GM10847 (cell line): Measurements from ENCODE around the gene IL12RB1.

Source experiments
- POLR2A ChIP-seq: IDR thresholded peaks from 2 replicates; pipeline ENCODE4 v1.6.1; 2011; ENCODE audit not compliant: insufficient read length; ENCODE audit errors: extremely low read depth

The IL12RB1 gene

DNA sequence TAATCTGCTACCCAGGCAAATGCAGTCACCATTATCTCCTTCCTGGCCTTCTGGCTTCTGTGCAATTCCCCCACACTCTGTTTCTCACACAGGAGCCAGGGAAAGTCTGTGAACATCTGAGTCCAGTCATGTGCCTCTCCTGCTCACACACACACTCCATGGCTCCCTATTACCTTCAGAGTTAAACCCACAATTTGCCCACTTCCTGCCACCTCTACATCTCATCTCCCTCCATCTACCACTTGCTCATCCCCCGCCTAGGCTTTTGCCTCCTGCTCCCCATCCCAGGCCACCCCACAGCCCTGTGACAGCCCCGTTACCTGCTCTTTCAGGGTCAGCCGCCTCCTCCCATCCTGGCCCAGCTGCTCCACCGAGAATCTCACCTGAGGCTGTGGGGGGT is 13.5 kb downstream of the IL12RB1 start:
- TF ChIP-seq POLR2A, result no peak

DNA sequence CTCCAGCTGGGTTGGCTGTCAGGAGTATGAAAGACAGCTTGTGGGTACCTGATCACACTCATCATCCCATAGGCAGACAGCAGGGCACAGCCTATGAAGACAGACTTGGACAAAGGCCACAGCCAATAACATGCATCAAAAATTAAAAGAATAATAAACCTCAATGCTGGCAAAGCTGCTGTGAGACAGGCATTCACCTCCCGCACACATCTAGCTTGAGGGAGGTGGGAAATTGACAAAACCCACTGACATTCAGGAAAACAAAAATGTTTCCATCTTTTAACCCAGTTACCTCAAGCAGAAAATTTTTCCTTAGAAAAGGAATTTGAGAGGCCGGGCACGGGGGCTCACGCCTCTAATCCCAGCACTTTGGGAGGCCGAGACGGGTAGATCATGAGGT is 14.4 kb downstream of the IL12RB1 start:
- TF ChIP-seq POLR2A, result no peak

DNA sequence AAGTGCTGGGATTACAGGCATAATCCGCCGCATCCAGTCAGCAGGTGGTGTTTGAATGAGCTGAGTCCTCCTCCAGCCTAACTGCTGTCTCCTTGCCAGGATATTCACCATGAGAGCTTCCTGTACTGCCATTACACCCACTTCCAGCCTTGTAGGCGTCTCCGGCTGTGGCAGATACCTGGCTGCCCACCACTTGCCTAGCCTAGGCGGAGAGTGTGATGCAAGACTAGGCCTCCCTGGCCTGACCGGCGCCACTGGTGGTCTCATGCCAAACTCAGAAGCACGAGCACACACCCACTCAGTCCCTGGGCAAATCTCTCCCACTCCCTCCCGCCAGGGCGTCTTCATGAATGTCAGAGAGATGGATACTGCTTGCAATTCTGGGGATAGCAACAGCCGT is 16.6 kb downstream of the IL12RB1 start:
- TF ChIP-seq POLR2A, result no peak

DNA sequence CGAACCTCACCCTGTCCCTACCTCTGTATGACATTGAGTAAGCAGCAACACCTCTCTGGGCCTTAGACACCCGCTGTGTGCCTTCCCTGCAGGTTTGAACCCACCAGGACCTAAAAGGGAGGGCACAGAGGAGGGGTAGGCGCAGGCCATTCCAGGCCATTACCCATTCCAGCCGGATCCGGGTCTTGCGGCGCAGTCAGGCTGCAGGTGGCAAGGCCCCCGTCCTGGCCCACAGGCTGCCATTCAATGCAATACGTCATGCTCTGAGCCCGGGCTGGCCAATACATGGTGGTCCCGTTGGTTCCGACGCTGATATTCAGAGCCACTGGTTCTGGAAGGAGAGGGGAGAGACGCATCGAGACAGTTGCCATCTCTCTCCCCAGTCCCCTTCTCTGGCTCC is 17.4 kb downstream of the IL12RB1 start:
- no peak for TF ChIP-seq POLR2A

DNA sequence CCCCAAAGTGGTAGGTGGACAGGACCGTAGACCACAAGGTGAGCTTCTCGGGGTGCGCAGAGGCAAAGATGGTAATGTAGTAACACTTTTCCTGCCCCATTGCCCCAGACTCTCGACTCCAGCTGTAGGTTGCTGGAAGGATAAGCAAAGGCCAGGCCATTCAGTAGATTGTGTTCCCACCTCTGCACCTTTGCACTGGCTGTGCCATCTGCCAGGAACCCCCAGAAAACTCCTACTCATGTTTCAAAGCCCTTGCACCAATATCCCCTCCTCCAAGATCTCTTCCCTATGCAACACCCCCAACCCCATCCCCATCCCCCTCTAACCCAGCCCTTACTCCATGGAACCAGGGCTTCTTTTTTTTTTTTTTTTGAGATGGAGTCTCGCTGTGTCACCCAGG is 18.3 kb downstream of the IL12RB1 start:
- no peak for TF ChIP-seq POLR2A

DNA sequence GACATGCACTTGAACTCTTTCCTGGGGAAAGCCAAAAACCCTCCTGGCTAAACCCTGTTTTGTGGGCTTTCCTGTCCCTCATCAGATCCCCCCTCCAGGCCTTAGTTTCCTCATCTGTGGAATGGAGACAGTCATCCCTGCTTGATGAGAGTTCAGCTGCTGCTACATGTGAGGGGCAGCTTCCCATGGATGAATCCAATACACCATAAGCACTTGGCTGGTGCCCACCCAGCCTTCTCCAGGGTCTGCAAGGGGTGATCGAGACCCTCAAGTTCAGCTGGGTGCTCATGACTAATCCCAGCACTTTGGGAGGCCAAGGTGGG is 21.6 kb downstream of the IL12RB1 start:
- no peak for TF ChIP-seq POLR2A

DNA sequence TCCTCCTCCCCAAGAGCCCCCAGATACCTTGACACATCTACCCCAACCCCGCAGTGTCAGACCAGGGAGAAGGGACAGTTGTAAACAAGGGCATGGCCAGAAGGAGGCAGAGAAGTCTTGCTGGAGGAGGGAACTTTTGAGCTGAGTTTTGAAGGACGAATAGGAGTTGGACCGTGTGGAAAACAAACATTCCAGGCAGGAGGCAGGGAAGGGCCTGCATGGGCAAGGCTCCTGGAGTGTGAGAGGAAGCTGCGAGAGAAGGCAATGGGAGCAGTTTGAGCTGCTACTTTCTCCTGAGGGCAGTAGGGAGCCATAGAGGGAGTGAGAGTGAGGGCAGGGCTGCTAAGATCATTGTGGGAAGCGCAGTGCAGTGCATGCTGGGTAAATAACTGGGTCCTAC is 23.3 kb downstream of the IL12RB1 start:
- TF ChIP-seq POLR2A, result no peak

DNA sequence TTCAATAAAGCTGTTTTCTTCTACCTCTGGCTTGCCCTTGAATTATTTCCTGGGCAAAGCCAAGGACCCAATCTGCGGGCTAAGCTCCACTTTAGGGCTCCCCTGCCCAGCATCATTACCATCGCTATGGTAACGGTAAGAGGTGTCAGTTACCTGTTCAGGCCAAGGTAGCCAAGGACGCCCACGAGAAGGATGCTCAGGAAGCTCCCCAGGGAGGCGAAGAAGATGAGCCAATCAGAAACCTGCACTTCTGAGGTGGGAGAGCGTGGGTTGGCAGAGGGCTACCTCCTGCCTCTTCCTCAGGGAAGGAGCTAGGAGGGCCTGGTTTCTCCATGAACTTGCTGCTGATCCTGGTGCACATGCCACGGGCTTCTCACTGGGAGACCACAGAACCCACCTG is 24.7 kb downstream of the IL12RB1 start:
- TF ChIP-seq POLR2A, result no peak

DNA sequence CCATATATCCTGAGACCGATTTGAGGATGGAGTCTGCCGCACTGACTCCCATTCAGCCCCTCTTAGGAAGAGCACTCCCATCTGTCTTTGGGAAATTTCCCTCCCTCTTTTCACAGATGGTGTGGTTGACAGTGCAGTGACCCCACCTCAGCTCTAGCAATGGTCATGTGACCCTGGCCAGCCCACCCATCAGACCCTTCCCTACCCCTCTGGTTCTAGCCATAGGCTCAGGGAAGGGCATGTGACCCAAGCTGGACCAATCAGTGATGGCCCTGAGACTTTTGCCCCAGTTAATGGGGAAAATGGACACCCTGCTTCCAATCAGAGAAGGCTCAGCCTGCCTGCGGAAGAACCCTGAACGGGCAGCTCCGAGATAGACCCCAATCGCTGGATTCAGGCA is 26.3 kb downstream of the IL12RB1 start:
- TF ChIP-seq POLR2A, result no peak

DNA sequence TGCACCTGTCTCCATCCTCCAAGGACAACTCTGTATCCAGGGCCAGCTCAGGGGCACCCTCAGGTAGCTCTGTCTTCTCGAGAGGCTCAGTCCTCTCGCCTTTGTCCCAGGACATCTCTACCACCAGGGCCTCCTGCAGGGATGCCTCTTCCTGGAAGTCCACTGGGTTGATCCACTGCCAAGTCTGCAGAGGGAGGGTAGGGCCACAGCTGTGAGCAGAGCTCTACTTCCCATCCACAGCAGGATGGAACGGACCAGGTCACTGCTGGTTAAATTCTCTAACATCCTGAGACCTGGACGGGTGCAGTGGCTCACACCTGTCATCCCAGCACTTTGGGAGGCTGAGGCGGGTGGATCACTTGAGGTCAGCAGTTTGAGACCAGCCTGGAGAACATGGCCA is 26.8 kb downstream of the IL12RB1 start:
- TF ChIP-seq POLR2A, result no peak

DNA sequence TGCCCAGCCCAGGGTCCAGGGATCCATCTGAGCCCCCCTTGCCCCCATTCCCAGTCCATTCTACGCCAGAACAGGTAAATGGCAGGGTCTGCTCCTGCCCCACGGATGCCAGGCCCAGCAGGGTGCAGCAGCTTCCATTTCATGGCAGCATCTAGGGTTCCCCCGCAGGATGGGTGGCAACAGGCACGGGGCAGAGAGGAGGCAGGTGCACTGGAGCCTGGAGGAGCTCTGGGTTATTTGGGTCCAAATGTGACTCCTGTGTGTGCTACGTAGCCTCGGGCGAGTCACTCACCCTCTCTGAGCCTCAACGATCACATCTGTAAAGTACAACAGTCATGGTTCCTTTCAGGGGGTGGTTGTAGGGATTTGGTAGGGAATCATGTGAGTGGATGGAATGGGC is 27.4 kb downstream of the IL12RB1 start:
- no peak for TF ChIP-seq POLR2A

DNA sequence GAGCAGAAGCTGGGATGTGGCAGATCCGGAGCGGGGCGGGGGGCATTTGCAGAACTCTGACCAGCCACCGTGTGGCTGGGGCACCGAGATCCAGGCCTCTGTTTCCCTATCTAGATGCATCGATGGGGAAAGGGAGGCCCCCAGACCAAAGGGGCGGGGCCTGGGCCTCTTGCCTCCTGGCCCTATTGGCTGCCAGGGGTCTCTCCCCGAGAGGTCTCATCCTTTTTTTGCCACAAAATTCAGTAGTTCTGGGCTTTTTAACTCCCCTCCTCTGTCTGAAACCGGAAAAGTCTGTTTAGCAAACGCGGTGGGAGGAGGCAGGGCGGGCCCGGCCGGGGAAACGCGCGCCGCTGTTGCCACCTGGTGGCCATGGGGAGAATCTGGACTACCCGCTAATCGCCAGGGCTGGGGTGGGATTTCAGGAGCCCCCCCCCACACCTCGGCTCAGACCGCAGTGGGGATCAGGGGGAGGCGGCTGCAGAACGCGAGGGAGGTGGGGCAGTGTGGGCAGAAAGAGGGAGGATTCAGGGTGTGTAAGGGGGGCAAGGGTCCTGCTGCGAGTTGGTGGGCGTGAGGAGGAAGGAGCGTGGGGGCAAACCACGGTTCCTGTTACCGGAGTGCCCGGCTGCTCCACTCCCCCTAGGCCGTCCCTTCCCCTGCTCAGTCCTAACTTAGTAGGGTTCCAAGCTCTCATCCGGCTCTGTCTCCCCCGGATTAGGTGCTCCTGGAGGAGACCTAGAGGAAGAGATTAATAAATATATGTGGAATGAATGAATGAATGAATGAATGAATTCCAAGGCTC is 28.3 kb downstream of the IL12RB1 start:
- no peak for TF ChIP-seq POLR2A

DNA sequence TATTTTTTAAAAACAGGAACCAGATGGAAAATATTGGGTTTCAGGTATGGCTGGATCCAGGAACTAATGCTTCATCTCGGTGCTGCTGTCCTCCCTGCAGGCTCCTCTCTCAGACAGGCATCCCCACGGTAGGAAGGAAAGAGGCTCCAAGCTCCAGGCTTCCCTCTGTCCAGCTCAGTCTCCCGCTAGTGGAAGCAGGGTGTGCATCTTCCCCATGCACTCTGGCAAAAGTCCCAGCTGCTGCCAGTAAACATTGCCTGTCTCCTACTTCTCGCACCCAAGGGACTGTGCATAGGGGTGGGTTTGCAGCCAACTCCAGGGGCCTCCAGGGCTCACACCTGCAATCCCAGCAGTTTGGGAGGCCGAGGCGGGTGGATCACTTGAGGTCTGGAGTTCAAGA is 29.2 kb downstream of the IL12RB1 start:
- TF ChIP-seq POLR2A, result no peak

DNA sequence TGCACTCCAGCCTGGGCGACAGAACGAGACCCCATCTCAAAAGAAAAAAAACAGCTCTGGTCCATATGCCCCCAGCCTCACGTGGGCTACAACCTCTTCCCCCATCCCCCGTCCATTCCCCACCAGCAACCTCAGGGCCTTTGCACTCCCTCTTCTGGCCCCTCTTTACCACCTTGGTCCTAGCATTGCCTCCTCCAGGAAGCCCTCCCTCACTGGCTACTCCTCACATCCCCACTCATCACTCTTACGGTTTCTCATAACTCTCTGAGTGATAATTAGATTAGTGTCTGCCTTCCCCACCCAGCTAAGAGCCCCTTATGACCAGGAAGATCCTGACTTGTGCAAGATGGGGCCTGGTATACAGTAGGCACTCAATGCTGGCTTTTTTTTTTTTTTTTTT is 30.8 kb downstream of the IL12RB1 start:
- TF ChIP-seq POLR2A, result no peak

DNA sequence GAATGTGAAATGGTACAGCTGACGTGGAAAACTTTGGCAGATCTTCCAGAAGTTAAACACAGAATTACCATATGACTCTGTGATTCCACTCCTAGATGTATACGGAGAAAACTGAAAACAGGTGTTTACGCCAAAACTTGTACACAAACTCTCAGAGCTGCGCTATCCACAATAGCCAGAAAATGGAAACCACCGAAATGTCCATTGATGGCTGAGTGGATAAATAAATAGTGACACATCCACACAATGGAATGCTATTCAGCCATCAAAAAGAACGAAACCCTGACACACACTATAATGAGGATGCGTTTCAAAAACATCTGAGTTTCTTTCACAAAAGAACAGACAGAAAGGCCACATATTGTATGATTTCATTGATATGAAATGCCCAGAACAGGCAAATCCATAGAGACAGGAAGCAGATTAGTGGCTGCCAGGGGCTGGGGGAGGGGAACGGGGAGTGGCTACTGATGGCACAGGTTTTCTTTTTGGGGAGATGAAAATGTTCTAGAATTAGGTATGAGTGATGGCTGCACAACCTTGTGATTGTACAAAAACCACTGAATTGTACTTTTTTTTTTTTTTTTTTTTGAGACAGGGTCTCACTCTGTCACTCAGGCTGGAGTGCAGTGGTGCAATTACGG is 33.0 kb downstream of the IL12RB1 start:
- TF ChIP-seq POLR2A, result no peak

DNA sequence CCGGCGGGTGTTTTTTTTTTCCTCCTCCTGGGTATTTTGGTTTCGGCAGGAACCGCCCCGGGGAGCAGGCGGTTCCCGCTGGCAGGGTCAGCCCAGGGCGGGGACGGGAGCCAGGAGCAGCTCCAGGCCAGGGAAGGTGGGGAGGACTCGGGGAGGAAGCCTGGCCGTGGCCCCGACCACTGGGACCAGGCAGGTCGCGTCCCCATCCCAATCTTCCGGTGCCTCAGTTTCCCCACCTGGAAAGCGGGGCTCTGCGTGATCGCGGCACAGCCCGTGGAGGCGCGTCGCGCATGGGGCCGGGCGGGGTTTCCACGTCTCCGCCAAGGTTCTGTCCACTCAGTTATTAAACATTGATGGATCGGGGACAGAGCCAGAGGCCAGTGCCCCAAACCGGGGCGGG is 34.8 kb downstream of the IL12RB1 start:
- no peak for TF ChIP-seq POLR2A

DNA sequence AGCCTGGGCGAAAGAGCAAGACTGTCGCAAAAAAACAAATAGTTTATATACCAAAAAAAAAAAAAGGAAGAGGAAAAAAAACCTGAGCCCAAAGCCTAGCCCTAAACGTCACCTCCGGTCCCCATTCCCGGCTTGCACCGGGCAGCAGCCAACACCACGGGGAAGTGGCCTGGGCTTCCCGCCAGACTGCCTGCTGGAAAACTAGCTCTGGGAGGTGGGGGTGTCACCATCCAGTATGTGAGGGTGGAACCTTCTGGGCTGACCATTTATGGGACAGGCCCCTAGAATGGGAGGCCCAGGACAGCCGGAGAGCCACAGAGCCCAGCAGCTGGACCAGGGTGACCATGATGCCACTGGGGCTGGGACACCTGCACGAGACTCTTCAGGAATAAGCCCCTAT is 37.3 kb downstream of the IL12RB1 start:
- no peak for TF ChIP-seq POLR2A

DNA sequence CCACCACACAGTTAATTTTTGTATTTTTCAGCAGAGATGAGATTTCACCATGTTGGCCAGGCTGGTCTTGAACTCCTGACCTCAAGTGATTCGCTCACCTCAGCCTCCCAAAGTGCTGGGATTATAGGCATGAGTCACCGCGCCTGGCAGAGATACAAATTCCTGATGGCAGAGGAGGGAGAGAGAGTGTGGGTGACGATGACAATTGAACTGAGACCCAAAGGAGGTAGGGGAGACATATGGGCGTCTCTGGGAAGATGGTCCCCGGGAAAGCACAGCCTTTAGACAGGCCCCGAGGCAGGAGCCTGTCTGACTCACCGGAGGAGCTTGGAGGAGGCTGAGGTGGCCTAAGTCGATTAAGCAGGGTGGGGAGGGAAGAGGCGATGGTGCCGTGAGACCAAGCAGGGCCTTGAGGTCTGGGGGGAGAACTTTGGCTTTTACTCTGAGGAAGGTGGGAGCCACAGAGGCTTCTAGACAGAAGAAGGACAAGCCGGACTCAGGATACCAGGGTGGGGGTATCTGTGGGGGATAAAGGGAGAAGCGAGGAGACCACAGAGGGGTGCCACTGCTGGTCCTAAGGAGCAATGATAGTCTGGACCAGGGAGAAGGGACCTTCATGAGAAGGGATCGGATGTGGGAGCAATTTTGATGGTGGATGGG is 40.5 kb downstream of the IL12RB1 start:
- no peak for TF ChIP-seq POLR2A
